ENCODE results near the gene FGF2. TPM values are rescaled to one million over a fixed set of nuclear protein-coding genes. Genes with fewer than 3 reads are reported as not detected.
"Not testable (repeated sequence)": the region's sequence is repeated elsewhere in the genome, so short reads cannot be mapped to it uniquely, and the experiment has no call there.

FGF2 gene
- total RNA-seq, 1 experiment from 2014 or later, result 115 TPM

- TF ChIP-seq E2F5 (CRISPR knock-in tag; IDR thresholded peaks at IDR 0.05) (no peak), SMAD3 (CRISPR knock-in tag; IDR thresholded peaks at IDR 0.05; ENCODE audit: borderline replicate concordance) (no peak), PRDM15 (CRISPR knock-in tag; IDR thresholded peaks at IDR 0.05) (no peak), IRF2 (CRISPR knock-in tag; IDR thresholded peaks at IDR 0.05; ENCODE audit: borderline replicate concordance, low read depth) (no peak), ZMAT4 (CRISPR knock-in tag; IDR thresholded peaks at IDR 0.05) (no peak)
Observed at GRCh38 chr4:122784261-122784660, 42.4 kb upstream of the FGF2 start (continued).

- DNase-seq (ENCODE audit: low spot score), result no peak
- Mint-ChIP-seq H3K27me3 (ENCODE audit: low read depth) (no peaks in the 10 kb centered on the region), H3K4me3 (no peak overlapping the region), H3K4me1 (peaks cover 96% of the 10 kb centered on the region), H3K9me3 (peaks cover 13% of the 10 kb centered on the region), H3K36me3 (peaks cover 7% of the 10 kb centered on the region), H3K27ac (peak overlapping the region; percentile 100)
- ATAC-seq, result no peak
- TF ChIP-seq MLX (CRISPR knock-in tag; IDR thresholded peaks at IDR 0.05), result no peak
- TF ChIP-seq SOX15 (CRISPR knock-in tag; IDR thresholded peaks at IDR 0.05), result no peak
- no peak for TF ChIP-seq NFE2L1 (CRISPR knock-in tag; IDR thresholded peaks at IDR 0.05)
- no peak for TF ChIP-seq ZNF396 (CRISPR knock-in tag; IDR thresholded peaks at IDR 0.05; ENCODE audit: borderline replicate concordance)
- TF ChIP-seq MAX (CRISPR knock-in tag; IDR thresholded peaks at IDR 0.05), result no peak
- no peak for TF ChIP-seq CTCF (IDR thresholded peaks at IDR 0.05)
- TF ChIP-seq E2F1 (CRISPR knock-in tag; IDR thresholded peaks at IDR 0.05), result no peak
- TF ChIP-seq FOXK1 (CRISPR knock-in tag; IDR thresholded peaks at IDR 0.05), result no peak
- TF ChIP-seq TP53 (CRISPR knock-in tag; IDR thresholded peaks at IDR 0.05), result no peak
- TF ChIP-seq ESRRA (CRISPR knock-in tag; IDR thresholded peaks at IDR 0.05; ENCODE audit: borderline replicate concordance), result no peak
- no peak for TF ChIP-seq HMGXB4 (CRISPR knock-in tag; IDR thresholded peaks at IDR 0.05)
- TF ChIP-seq TEAD4 (CRISPR knock-in tag; IDR thresholded peaks at IDR 0.05), result no peak
- no peak for TF ChIP-seq ZNF219 (CRISPR knock-in tag; IDR thresholded peaks at IDR 0.05; ENCODE audit: borderline replicate concordance)
- no peak for TF ChIP-seq PREB (CRISPR knock-in tag; IDR thresholded peaks at IDR 0.05; ENCODE audit: borderline replicate concordance)
- POLR2A ChIA-PET, result no interaction called here
- CTCF ChIA-PET, result no interaction called here
Observed at GRCh38 chr4:122785099-122785498, 41.5 kb upstream of the FGF2 start.

GRCh38 chr4:122786296-122786695, 40.3 kb upstream of the FGF2 start:
- H3K27me3 Mint-ChIP-seq (ENCODE audit: low read depth); H3K36me3 Mint-ChIP-seq; DNase-seq (ENCODE audit: low spot score); CTCF ChIA-PET; H3K4me3 Mint-ChIP-seq; ATAC-seq; POLR2A ChIA-PET: not testable (repeated sequence)
- H3K4me1 Mint-ChIP-seq, result peaks cover 92% of the 10 kb centered on the region
- peaks cover 10% of the 10 kb centered on the region; the same call in 1 of the 2 replicates for H3K9me3 Mint-ChIP-seq
- H3K27ac Mint-ChIP-seq, result peak overlapping the region; percentile 79

- ATAC-seq; POLR2A ChIA-PET; H3K27me3 Mint-ChIP-seq (ENCODE audit: low read depth); DNase-seq (ENCODE audit: low spot score); H3K36me3 Mint-ChIP-seq; H3K4me3 Mint-ChIP-seq: not testable (repeated sequence)
- H3K4me1 Mint-ChIP-seq, result peaks cover 87% of the 10 kb centered on the region
- CTCF ChIA-PET, result interaction anchor here (1.5 kb wide), 1 partner anchor 184 kb away, joined by 4 read pairs; no protein-coding TSS in a partner anchor
- H3K9me3 Mint-ChIP-seq, result peaks cover 10% of the 10 kb centered on the region; the same call in 1 of the 2 replicates
- peak overlapping the region; percentile 91 for H3K27ac Mint-ChIP-seq
Observed at GRCh38 chr4:122786920-122787319, 39.7 kb upstream of the FGF2 start.
